Muscle layer of colon (tissue), 2 donors: Measurements from ENCODE around the gene ZNF777.
A peak's percentile ranks its signal among the peaks of the same experiment; 100 is the strongest.

Experiments
- H3K27ac ChIP-seq: one replicate; pipeline ENCODE4 v1.7.0; 2013; ENCODE audit warnings: low read depth, mild to moderate bottlenecking, low read length, moderate library complexity
- H3K27me3 ChIP-seq, 2 donors: one replicate each; pipeline ENCODE4 v1.7.0; 2013; ENCODE audit warnings: low read length in 2 of 2, mild to moderate bottlenecking in 2 of 2; ENCODE audit not compliant: insufficient read depth in 2 of 2, control insufficient read depth in 1 of 2
- H3K36me3 ChIP-seq: one replicate; pipeline ENCODE4 v1.7.0; 2013; ENCODE audit warnings: mild to moderate bottlenecking, low read length; ENCODE audit not compliant: insufficient read depth
- H3K4me1 ChIP-seq: one replicate; pipeline ENCODE4 v1.7.0; 2013; ENCODE audit warnings: mild to moderate bottlenecking, low read length; ENCODE audit not compliant: insufficient read depth
- H3K4me3 ChIP-seq, 2 donors: one replicate each; pipeline ENCODE4 v1.7.0; 2013; ENCODE audit warnings: low read length in 2 of 2, low read depth in 1 of 2, mild to moderate bottlenecking in 1 of 2, moderate library complexity in 1 of 2
- H3K9ac ChIP-seq: one replicate; pipeline ENCODE4 v1.7.0; 2013; ENCODE audit warnings: low read length
- H3K9me3 ChIP-seq: one replicate; pipeline ENCODE4 v1.7.0; 2013; ENCODE audit warnings: mild to moderate bottlenecking, low read length
- donor health status: abdominal sarcoma.
- donor health status: Adenocarcinoma of cecum.

Gene ZNF777

GRCh38 chr7:149460493-149461277 lies at the start of gene ZNF777:
TSS of gene ZNF777 (minus strand) at chr7:149461062. CDS start at chr7:149456022, 5,040 bp downstream.
- H3K9ac ChIP-seq, result peak within 1 kb of the TSS; percentile 50
- H3K27me3 ChIP-seq, result no peaks in the 10 kb centered on the region
- peaks cover 23% of the 10 kb centered on the region for H3K4me1 ChIP-seq
- peak within 1 kb of the TSS; percentile 49 to 67 for H3K4me3 ChIP-seq
- H3K9me3 ChIP-seq, result no peaks in the 10 kb centered on the region
- H3K36me3 ChIP-seq, result peaks cover 5% of the 10 kb centered on the region
- H3K27ac ChIP-seq, result peak within 1 kb of the TSS; percentile 71

GRCh38 chr7:149510248-149510647 lies 49.4 kb upstream of the ZNF777 start:
- Histone ChIP-seq H3K9me3 (peaks cover 7% of the 10 kb centered on the region), H3K27me3 (no peaks in the 10 kb centered on the region), H3K9ac (no peak overlapping the region), H3K4me3 (no peak overlapping the region), H3K4me1 (no peaks in the 10 kb centered on the region), H3K36me3 (no peaks in the 10 kb centered on the region), H3K27ac (no peak overlapping the region)

GRCh38 chr7:149509774-149510173 lies 48.9 kb upstream of the ZNF777 start:
- H3K4me1 ChIP-seq, result no peaks in the 10 kb centered on the region

GRCh38 chr7:149505551-149505950 lies 44.7 kb upstream of the ZNF777 start:
- H3K9me3 ChIP-seq, result peaks cover 7% of the 10 kb centered on the region
- no peak overlapping the region for H3K27ac ChIP-seq
- no peak overlapping the region for H3K4me3 ChIP-seq
- H3K4me1 ChIP-seq, result no peaks in the 10 kb centered on the region
- H3K36me3 ChIP-seq, result no peaks in the 10 kb centered on the region
- no peak overlapping the region for H3K9ac ChIP-seq
- no peaks in the 10 kb centered on the region for H3K27me3 ChIP-seq

More at GRCh38 chr7:149509774-149510173, 48.9 kb upstream of the ZNF777 start:
- H3K4me3 ChIP-seq, result no peak overlapping the region
- H3K9me3 ChIP-seq, result peaks cover 7% of the 10 kb centered on the region
- no peak overlapping the region for H3K27ac ChIP-seq
- H3K9ac ChIP-seq, result no peak overlapping the region
- H3K27me3 ChIP-seq, result no peaks in the 10 kb centered on the region
- H3K36me3 ChIP-seq, result no peaks in the 10 kb centered on the region

- no peaks in the 10 kb centered on the region for H3K9me3 ChIP-seq
- no peak overlapping the region for H3K27ac ChIP-seq
- H3K4me3 ChIP-seq, result no peak overlapping the region
- no peaks in the 10 kb centered on the region for H3K4me1 ChIP-seq
- no peaks in the 10 kb centered on the region for H3K27me3 ChIP-seq
- H3K36me3 ChIP-seq, result no peaks in the 10 kb centered on the region
- H3K9ac ChIP-seq, result no peak overlapping the region
Observed at GRCh38 chr7:149501651-149502050, 40.8 kb upstream of the ZNF777 start.

GRCh38 chr7:149500910-149501309 lies 40.0 kb upstream of the ZNF777 start:
- Histone ChIP-seq H3K27me3 (no peaks in the 10 kb centered on the region), H3K36me3 (no peaks in the 10 kb centered on the region), H3K27ac (no peak overlapping the region), H3K9me3 (no peaks in the 10 kb centered on the region), H3K4me3 (no peak overlapping the region), H3K9ac (no peak overlapping the region), H3K4me1 (peaks cover 4% of the 10 kb centered on the region)

- Histone ChIP-seq H3K27me3 (no peaks in the 10 kb centered on the region), H3K4me1 (peaks cover 11% of the 10 kb centered on the region), H3K36me3 (no peaks in the 10 kb centered on the region), H3K4me3 (no peak overlapping the region), H3K27ac (no peak overlapping the region), H3K9ac (no peak overlapping the region), H3K9me3 (no peaks in the 10 kb centered on the region)
Observed at GRCh38 chr7:149500201-149500600, 39.3 kb upstream of the ZNF777 start.

- Histone ChIP-seq H3K4me1 (peaks cover 18% of the 10 kb centered on the region), H3K27me3 (no peaks in the 10 kb centered on the region), H3K9ac (no peak overlapping the region), H3K36me3 (peaks cover 2% of the 10 kb centered on the region), H3K4me3 (no peak overlapping the region), H3K27ac (no peak overlapping the region), H3K9me3 (no peaks in the 10 kb centered on the region)
Observed at GRCh38 chr7:149498811-149499210, 37.9 kb upstream of the ZNF777 start.

- Histone ChIP-seq H3K27ac (peak within 1 kb of the TSS; percentile 75), H3K4me3 (peak within 1 kb of the TSS; percentile 68 to 78), H3K4me1 (peaks cover 18% of the 10 kb centered on the region), H3K27me3 (no peaks in the 10 kb centered on the region), H3K36me3 (peaks cover 13% of the 10 kb centered on the region), H3K9me3 (no peaks in the 10 kb centered on the region), H3K9ac (peak within 1 kb of the TSS; percentile 57)
Observed at GRCh38 chr7:149497467-149498261, 36.8 kb upstream of the ZNF777 start, which contains the start of gene ZNF746. TSS of gene ZNF746 (minus strand) at chr7:149497809. CDS start at chr7:149497536, 273 bp downstream.

GRCh38 chr7:149496642-149497391 lies 36.0 kb upstream of the ZNF777 start:
- peak overlapping the region; percentile 72 for H3K27ac ChIP-seq
- H3K9ac ChIP-seq, result peak overlapping the region; percentile 57
- H3K27me3 ChIP-seq, result no peaks in the 10 kb centered on the region
- peaks cover 22% of the 10 kb centered on the region for H3K36me3 ChIP-seq
- peaks cover 18% of the 10 kb centered on the region for H3K4me1 ChIP-seq
- H3K4me3 ChIP-seq, result peak overlapping the region; percentile 68 to 78
- no peaks in the 10 kb centered on the region for H3K9me3 ChIP-seq
